ENCODE data around the gene LDHD.
"Not testable (repeated sequence)": the region's sequence is repeated elsewhere in the genome, so short reads cannot be mapped to it uniquely, and the experiment has no call there.

LDHD gene

DNA sequence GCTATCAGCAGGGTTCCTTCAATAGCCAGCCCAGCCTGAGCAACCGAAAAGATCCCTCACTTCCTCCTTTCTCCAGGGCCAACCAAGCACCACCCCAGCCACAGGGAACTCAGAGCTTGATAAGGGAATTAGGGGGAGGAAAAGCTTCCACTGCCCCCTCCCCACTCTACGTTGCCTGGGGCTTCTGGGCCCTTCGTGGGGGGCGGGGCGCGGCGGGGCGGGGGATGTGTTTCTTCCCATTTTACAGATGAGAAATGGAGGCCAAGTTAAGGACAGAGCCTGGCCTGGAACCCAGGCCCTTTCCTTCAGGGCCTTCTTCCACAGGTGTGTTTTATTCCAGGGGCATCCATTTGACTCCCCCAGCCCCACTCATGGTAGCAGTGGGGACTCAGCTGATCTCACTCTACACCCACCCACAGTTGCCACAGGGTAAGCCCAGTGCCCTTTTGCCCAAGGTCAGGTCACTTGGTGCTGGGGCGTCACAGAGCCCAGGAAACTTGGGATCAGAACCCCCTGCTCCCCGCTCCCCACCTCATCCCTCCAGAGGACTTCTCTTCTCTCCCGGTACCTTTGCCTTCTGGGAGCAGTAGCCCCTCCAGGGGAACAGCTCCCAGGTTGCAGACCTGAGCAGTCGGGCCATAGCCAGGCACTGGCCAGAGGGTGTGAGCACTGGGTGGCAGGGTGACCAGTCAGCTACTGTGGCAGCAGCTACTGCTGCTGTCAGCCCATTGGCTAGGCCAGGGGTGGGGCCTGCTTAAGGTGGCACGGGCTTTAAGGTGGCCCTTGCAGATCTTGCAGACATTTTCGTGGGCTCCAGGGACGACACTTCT lies at the start of gene LDHD:
LDHD (minus strand) TSS at position 700 of the 830 bp plus-strand sequence; CDS start at position 640, 60 bp downstream.
- no peak for DNase-seq

DNA sequence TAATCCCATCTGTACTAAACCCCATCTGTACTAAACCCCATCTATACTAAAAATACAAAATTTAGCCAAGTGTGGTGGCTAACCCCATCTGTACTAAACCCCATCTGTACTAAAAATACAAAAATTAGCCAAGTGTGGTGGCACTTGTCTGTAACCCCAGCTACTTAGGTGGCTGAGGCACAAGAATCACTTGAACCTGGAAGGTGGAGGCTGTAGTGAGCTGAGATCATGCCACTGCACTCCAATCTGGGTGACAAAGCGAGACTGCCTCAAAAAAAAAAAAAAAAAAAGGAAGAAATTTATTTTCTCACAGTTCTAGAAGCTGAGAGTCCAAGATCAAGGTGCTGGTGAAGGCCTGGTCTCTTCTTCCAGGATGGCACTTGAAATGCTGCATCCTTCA lies 43.8 kb upstream of the LDHD start:
- DNase-seq, result no peak

DNA sequence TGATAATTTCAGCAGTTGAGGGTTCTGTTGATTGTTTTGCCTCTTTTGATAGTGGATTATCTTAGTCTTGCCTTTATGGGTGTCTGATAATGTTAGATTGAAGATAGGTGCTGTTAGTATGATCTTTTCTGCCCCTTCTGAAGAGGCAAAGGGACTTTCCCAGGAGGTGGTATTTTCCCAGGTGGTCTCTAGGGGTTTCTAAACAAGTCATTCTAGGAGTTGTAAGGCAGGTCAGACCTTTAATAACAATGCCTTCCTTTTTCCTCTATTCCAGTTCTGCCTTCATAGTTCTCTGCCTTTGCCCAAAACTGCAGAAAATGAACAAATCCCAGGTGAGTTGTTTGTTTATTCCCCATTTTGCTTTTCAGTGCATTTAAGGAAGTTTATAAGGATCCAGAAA lies 36.1 kb upstream of the LDHD start:
- DNase-seq, result no peak

DNA sequence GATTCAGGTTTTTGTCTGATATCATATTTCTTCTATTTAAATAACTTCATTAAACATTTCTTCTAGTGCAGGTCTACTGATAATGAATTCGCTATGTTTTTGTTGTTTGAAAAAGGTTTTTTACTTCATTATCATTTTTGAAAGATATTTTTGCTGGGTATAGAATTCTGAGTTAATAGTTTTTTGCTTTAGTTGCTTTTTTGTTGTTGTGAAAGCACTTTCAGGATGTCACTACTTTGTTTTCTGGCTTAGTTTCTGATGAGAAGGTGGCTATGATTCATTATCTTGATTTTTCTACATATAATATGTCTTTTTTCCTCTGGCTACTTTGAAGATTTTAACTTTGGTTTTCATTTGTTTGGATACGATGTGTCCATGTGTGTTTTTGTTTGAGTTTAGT lies 35.2 kb upstream of the LDHD start:
- DNase-seq, result no peak

DNA sequence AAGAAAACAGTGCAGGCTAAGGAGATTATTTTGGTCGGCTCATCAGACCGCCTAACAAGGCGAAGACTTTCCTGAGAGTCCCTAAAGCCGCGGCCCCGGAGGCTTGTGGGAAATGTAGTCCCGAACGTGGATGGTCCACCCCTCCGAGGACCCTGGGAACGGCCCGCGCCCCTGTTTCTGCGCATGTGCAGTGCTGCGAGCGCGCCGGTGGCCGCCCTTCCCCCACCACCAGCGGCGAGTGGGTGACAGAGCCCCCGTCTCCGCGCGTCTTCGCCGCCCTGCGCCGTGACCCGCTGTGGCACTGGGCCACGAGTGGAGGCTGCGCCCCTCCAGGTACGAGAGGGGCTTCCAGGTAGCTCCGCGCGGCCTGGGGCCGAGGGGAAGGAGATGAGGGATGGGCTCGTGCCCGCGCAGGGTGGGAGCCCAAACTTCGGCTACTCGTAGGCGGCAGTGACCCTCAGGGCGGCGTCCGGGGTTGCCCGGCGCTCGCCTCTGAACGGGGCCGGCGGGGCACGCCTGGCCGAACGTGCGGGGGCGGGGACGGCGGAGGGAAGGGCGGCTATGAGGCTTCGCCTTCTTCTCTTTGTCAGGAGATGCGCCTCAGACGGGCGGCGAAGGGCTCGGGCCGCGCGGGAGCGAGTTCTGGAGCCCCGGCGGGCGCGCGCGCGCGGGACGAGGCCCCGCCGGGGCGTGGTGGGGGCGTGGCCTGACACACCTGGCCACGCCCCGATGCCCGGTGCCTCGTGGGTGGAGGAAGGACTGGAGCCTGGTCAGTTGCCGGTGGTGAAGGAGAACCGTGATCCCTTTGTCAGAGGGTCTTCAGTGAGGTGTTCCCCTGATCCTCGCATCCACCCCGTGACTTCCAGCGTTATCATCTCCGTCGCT lies 32.0 kb upstream of the LDHD start, which contains the start of gene ZFP1:
ZFP1 (plus strand) TSS at position 214 of the 885 bp plus-strand sequence. CDS start 4,428 bp downstream, outside the sequence.
- peak; percentile 94 to 96 for DNase-seq

DNA sequence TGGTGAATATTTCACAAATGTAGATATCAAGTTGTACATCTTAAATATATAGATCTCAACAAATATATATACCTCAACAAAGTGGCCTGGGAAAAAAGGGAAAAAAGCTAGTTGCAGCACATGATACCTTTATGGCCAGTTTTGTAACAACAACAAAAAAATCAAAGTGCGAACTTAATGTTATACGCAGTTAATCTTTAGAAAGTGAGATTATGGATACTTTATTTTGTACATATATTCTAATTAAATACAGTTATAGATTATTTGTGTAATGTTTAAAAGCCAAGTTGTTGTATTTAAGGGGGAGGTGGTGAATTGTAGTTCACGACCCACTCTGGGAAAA lies 31.4 kb upstream of the LDHD start:
- DNase-seq, result no peak

DNA sequence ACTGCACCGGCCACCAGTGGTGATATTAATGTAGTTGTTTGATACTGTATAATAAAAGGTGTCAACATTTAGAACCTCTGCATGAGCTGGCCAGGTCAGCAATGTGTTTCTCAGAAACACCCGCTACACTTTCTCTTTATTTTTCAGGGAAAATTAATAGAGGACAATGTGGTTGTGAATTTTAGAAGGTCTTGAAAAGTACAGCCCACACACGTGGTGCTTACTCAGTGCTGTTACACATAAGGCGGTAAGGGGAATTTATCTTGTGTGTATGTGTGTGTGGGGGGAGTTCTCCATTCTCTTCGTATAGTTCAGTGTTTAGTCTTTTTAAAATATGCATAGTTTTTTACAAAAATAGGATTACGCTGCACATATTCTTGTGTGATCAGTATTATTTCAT lies 27.4 kb upstream of the LDHD start:
- no peak for DNase-seq

DNA sequence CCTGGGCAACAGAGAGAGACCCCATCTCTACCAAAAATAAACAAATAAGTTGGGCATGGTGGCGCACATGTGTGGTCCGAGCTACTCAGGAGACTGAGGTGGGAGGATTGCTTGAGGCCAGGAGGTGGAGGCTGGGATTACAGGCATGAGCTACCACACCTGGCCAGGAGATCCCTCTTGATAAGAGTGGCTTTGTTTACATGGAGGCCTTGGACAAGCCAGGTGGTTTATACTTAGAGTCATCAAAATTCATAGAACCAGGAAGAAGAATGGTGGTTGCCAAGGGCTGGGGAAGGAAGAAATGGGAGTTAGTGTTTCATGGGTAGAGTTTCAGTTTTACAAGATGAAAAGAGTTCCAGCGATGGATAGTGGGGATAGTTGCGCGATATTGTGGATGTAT lies 22.9 kb upstream of the LDHD start:
- DNase-seq, result no peak

DNA sequence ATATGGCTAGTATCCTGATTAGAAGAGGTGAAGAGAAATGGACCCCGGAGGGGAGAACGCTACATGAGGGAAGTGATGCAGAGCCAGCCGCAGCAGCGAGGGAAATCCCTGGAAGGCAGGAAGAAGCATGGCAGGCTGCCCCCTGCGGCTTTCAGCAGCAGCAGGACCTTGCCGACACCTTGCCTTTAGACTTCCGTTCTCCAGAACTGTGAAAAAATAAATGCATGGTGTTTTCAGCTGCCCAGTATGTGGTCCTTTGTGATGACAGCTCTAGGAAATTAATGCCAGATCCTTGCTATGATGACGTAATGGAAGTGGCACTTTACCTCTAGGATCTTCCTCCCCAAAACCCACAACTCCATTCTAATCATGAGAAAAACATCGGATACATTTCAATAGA lies 22.1 kb upstream of the LDHD start:
- peak in 1 of 2 experiments; percentile 14 for DNase-seq

DNA sequence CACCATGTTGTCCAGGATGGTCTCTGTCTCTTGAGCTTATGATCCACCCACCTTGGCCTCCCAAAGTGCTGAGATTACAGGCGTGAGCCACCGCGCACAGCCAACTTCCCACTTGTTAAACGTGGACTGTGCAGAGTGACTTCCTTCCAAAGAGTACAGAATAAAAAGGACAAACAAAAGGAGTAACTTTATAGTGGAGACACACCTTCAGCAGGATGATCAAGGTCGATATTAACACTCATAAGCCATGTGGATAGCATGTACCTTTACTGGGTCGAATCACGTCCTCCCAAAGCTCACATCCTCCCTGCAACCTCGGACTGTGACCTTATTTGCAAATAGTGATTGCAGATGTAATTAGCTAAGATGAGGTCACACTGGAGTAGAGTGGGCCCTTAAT lies 21.7 kb upstream of the LDHD start:
- no peak for DNase-seq

DNA sequence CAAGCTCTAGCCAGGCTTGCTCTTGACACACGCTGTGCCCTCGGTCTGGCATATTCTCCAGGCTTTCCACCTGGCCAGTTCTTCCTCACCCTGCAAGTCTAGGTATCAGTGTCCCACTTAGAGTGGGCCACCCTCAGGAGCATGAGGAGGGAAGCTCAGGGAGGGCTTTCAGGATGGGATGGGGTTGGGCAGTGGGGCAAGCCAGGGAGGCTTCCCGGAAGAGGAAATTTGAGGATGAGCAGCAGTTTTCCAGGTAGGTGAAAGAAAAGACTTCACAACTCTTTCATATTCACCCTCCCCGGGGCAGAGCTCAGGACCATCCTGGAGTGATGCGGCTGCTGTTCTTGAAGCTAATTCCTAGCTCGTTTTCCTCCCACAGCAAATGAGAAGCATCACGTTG lies 14.5 kb upstream of the LDHD start:
- DNase-seq, result no peak

DNA sequence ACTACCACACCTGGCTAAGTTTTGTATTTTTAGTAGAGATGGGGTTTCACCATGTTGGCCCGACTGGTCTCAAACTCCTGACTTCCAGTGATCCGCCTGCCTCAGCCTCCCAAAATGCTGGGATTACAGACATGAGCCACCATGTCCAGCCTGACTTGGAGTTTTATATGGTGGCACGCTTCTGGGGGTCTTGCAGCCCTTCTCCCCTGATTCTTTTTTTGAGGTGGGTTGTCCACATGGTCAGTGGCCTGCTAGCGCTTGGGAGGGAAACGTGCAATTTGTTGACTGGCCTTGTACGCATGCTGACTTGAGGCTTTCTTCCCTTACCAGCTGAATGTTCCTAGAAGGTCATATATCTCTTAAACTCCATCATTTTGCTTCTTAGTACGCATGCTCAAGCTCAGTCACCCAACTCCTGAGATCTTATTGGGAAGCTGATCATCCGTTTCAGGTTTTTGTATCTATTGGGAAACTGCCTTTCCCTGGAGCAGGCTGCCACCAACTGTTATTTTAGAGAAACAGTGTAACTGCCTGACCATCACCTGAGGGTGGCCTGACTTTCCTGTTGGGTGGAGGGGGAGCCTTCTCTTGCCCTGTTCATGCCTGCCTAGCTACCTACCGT lies 13.7 kb upstream of the LDHD start:
- DNase-seq, result no peak

DNA sequence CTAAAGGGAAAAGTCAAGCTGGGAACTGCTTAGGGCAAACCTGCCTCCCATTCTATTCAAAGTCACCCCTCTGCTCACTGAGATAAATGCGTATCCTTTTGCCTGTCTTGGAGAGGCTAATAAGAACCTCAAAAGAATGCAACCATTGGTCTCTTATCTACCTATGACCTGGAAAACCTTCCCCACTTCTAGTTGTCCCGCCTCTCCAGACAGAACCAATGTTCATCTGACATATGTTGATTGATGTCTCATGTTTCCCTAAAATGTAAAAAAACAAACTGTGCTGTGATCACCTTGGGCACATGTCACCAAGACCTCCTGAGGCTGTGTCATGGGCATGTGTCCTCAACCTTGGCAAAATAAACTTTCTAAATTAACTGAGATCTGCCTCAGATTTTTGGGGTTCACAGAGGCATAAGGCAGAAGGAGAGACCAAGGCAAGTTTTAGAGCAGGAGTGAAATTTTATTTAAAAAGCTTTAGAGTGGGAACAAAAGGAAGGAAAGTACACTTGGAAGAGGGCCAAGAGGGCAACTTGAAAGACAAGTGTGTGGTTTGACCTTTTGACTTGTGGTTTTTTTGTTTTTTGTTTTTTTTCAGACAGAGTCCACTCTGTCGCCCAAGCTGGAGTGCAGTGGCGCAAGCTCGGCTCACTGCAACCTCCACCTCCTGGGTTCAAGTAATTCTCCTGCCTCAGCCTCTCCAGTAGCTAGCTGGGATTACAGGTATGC lies 13.0 kb upstream of the LDHD start:
- DNase-seq, result not testable (repeated sequence)

DNA sequence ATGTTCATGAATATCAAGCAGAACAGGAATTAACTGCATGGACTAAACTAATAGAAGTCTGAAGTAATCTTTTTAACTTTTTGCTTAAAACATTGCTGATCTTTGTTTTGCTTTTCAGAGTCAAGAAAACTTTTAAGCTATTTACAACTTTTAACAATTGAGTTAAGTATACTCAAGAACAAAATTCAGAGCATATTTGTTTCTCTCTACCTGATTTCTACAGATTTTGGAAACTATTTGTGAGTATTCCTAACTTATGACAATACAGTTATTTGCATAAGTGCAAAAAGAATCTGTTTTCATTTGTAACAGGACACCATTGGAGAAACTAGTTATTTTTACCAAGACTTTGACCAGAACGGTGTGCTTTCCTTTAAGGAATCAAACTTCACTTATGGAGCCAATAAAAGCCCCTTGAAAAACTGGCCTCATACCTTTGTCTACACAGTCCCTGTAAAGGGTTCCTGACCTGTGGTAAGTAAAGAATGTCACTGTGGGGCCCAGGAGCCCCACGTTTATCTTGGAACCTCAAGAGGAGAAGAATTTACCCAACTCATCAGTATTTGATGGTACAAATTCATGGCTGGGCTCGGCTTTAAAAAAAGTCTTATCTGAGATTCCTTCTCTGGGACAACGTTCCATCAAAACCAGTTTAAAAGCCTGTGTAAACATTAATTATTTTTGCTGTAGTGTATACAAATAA lies 11.3 kb upstream of the LDHD start:
- DNase-seq, result no peak

DNA sequence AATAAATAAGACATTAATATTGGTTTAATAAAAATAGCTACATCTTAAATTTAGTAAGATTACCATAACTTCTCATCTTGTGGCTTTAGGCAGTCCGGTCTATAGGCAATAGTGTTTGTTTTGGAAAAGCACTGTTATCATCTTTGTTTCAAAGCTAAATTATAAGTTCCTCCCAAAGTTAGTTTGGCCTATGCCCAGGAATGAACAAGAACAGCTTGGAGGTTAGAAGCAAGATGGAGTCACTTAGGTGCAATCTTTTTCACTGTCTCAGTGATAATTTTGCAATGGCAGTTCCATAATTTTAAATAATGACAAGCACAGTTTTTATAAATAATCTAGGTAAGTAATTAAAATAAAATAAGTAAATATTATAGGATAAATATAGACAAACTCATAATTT lies 6.0 kb upstream of the LDHD start:
- no peak for DNase-seq

DNA sequence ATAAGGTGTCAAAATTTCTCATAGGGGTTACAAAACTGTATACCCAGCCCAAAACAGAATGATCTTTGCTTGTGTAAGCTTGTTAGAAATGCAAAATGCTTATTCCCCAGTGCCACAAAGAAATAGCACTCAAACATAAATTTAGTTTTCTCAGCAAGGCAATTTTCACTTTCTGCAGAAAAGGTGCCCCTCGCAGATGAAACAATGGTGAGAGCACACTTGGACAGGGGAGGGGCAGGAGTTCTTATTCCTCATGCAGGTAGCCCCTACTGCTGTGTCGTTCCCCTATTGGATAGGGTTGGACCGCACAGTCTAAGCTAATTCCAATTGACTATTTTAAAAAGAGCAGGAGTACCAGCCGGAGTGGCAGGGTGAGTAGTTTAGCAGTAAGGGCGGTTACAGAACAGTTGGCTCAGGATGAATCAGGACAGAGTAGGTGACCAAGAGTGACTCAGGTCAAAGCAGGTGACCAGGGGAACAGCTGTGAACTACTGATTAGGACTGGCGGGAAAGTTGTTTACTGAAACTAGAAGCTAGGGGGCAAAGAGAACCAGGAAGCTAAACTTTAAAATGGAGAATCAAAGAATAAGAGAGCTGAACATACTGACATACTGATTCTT lies 5.5 kb upstream of the LDHD start:
- no peak for DNase-seq

DNA sequence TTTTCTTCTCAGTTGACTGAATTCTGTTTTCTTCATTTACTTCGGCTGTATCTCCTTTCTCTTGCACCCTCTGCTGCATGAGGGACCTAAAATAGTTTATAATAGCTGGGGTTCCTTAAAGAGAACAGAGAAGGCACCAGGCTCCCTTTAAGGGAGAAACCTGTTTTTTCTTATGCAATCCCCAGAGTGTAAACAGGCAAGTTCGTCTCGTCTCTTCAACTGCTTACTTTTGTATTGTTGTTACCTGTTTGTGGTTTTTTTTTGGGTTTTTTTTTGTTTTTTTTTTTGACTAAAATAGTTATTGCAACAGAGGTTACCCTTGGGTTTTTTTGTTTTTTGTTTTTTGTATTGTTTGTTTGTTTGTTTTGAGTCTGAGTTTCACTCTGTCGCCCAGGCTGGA lies 3.7 kb upstream of the LDHD start:
- DNase-seq, result no peak

DNA sequence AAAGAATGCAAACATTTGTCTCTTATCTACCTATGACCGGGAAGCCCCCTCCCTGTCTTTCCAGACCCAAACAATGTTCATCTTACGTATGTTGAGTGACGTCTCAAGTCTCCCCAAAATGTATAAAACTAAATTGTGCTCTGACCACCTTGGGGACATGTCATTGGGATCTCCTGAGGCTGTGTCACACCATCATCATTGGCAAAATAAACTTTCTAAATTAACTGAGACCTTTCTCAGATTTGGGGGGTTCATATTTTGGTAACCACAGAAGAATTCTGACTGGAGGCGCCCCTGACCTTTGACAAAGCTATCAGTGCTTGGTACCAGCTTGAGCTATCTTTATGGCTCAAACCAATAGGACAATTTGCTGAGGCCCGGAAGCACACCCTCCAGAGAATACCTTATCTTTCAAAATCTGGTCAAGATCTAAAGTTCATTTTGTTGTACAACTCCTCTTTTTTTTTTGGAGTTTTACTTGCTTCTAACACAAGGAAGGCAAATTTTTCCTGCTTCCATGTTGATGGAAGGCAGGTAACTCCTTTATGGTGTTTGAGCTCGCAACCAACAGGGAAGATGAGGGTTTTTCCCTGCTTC lies 2.5 kb upstream of the LDHD start:
- DNase-seq, result no peak

DNA sequence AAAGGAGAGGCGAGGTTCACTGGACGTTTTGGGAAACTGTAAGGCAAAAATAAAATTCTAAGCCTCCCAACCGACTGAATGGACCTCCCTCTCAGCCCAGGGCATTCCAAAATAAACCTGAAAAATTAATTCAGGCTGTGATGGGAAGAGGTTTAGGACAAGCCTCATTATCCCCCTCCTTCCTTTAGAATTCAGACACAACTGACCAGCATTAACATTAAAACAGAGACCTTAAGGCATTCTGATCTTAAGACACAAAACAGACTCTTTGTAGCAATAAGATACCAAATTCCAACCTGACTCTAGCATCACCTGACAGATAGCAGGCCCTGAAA lies 298 bp upstream of the LDHD start:
- DNase-seq, result no peak

DNA sequence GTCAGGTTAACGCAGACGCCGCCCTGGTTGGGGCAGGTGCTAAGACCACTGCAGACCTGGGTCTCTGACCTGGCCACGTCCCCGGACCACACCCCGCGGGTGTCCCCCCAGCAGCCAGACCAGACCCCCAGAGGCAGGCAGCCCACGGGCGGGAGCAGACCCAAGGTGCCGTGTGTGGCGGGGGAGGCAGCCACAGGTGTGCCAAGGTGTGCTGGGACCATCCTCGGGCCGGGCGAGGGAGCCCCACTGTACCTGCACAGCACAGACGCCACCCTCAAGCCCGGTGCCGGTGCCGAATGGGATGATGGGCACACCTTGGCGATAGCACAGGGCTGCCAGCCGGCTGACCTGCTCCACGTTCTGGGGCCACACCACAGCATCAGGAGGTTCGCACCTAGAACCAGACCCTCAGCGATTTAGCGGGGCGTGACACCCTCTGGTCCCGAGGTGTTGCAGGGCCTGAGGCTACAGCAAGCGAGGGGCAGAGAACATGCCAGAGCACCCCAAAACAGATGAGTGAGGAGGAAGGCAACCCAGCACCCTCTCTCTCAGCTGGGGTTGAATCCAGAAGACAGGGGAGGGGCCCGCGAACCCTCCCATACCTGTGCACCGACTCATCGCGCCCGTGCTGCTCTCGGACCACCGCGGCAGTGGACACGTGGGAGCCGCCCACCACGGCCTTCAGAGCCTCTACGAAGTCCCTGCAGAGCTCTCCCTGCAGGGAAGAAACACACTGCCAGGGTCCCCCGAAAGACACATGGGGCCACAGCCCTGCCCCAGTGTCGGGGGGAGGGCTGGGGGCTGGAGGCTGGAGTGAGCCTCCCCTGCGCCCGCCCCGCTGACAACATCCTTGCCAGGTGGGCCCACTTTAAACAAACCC lies 1.4 kb downstream of the LDHD start:
- DNase-seq, result no peak

Measured in activated CD4-positive, alpha-beta T cell treated with anti-CD3 and anti-CD28 coated beads, Interleukin-2, amount 50 U/mL, for 48 hours (primary cell).